ENCODE results near the gene SPINK8. TPM values are rescaled to one million over a fixed set of nuclear protein-coding genes. Genes with fewer than 3 reads are reported as not detected.

SPINK8 gene
- total RNA-seq, 1 experiment from 2014 or later: not detected

DNA sequence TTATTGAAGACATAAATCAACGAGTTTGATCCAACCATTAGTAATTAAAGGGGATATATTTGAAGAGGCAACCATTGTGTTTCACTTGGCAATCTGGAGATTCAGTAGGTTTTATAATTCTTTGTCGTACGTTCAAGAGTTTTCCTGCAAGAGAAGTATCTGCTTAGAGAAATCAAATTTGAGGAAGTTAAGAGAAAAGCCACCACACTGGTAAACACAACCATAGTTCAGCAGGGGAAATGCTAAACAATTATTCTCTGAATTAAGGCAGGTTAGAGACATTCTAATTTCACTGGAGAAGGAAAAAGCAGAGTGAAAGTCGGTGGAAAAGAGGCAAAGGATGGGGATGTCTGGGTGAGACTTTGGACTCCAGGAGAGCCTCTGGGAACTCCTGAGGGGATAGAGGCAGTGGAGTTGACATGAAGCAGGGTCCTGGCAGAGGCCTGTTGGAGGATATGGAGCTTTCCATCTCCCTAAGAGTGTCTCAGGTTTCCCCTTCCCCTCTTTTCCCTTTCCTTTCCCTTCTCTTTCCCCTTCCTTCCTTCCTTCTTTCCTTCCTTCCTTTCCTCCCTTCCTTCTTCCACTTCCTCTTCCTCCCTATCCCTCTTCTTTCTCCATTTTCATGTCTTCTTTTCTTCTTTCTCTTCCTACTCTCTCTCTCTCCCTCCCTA lies 26.5 kb downstream of the SPINK8 start:
- TF ChIP-seq, protein P1, sequence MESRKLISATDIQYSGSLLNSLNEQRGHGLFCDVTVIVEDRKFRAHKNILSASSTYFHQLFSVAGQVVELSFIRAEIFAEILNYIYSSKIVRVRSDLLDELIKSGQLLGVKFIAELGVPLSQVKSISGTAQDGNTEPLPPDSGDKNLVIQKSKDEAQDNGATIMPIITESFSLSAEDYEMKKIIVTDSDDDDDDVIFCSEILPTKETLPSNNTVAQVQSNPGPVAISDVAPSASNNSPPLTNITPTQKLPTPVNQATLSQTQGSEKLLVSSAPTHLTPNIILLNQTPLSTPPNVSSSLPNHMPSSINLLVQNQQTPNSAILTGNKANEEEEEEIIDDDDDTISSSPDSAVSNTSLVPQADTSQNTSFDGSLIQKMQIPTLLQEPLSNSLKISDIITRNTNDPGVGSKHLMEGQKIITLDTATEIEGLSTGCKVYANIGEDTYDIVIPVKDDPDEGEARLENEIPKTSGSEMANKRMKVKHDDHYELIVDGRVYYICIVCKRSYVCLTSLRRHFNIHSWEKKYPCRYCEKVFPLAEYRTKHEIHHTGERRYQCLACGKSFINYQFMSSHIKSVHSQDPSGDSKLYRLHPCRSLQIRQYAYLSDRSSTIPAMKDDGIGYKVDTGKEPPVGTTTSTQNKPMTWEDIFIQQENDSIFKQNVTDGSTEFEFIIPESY (IDR thresholded peaks at IDR 0.05; ENCODE audit: extremely low read depth, insufficient replicate concordance, low read length): no peak
- TF ChIP-seq POLR2A (IDR thresholded peaks at IDR 0.05; ENCODE audit: borderline replicate concordance, extremely low read depth, insufficient read depth, insufficient read length) (no peak), SRF (IDR thresholded peaks at IDR 0.05; ENCODE audit: low read depth) (no peak), YY1 (IDR thresholded peaks at IDR 0.05; ENCODE audit: extremely low read depth, insufficient replicate concordance, low read depth, low read length) (no peak), RAD21 (IDR thresholded peaks at IDR 0.05; ENCODE audit: low read depth) (no peak), CTCF (IDR thresholded peaks at IDR 0.05 in 2 of 3, conservative IDR thresholded peaks at IDR 0.05 in 1 of 3; ENCODE audit: borderline replicate concordance in 1 of 3, insufficient read depth in 1 of 3, low read depth in 2 of 3, low read length in 2 of 3) (no peak), JUND (IDR thresholded peaks at IDR 0.05) (no peak), FOSL1 (IDR thresholded peaks at IDR 0.05; ENCODE audit: low read depth) (no peak), POLR2AphosphoS5 (IDR thresholded peaks at IDR 0.05; ENCODE audit: low read depth, low read length) (no peak), SIN3A (IDR thresholded peaks at IDR 0.05; ENCODE audit: low read depth) (no peak)
- TF ChIP-seq, protein P2, sequence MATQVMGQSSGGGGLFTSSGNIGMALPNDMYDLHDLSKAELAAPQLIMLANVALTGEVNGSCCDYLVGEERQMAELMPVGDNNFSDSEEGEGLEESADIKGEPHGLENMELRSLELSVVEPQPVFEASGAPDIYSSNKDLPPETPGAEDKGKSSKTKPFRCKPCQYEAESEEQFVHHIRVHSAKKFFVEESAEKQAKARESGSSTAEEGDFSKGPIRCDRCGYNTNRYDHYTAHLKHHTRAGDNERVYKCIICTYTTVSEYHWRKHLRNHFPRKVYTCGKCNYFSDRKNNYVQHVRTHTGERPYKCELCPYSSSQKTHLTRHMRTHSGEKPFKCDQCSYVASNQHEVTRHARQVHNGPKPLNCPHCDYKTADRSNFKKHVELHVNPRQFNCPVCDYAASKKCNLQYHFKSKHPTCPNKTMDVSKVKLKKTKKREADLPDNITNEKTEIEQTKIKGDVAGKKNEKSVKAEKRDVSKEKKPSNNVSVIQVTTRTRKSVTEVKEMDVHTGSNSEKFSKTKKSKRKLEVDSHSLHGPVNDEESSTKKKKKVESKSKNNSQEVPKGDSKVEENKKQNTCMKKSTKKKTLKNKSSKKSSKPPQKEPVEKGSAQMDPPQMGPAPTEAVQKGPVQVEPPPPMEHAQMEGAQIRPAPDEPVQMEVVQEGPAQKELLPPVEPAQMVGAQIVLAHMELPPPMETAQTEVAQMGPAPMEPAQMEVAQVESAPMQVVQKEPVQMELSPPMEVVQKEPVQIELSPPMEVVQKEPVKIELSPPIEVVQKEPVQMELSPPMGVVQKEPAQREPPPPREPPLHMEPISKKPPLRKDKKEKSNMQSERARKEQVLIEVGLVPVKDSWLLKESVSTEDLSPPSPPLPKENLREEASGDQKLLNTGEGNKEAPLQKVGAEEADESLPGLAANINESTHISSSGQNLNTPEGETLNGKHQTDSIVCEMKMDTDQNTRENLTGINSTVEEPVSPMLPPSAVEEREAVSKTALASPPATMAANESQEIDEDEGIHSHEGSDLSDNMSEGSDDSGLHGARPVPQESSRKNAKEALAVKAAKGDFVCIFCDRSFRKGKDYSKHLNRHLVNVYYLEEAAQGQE (IDR thresholded peaks at IDR 0.05; ENCODE audit: low read depth): no peak
- Histone ChIP-seq H3K27me3 (ENCODE audit: insufficient read depth, low read length) (0 out of 2 replicates have a peak, but pooled peaks cover 3% of the 10 kb centered on the region), H4K20me1 (ENCODE audit: insufficient read depth) (no peaks in the 10 kb centered on the region), H3K27ac (ENCODE audit: low read depth, low read length) (no peak overlapping the region), H3K36me3 (ENCODE audit: control insufficient read depth in 1 of 2, insufficient read depth in 2 of 2, low read length in 2 of 2) (peaks cover 0 to 8% of the 10 kb centered on the region in 2 experiments; a peak in 1 of 4 replicates), H3K9me3 (ENCODE audit: control insufficient read depth in 1 of 2, insufficient read depth in 1 of 2, low read depth in 1 of 2, low read length in 2 of 2) (no peaks in the 10 kb centered on the region), H3K4me3 (replicated peaks in 1 of 2; ENCODE audit: low read depth in 1 of 2, low read length in 2 of 2) (no peak overlapping the region), H3K79me2 (ENCODE audit: insufficient read depth, low read length) (no peaks in the 10 kb centered on the region; the same call in 1 of the 2 replicates), H3K9me2 (ENCODE audit: insufficient read depth) (no peaks in the 10 kb centered on the region), H3K4me1 (ENCODE audit: control insufficient read depth in 1 of 2, insufficient read depth in 2 of 2, low read length in 2 of 2) (peaks cover 0 to 16% of the 10 kb centered on the region in 2 experiments; a peak in 2 of 4 replicates), H3K9ac (ENCODE audit: low read length) (no peak overlapping the region), H3K4me2 (ENCODE audit: low read length) (no peak overlapping the region), H2AFZ (ENCODE audit: low read depth, low read length, poor library complexity, severe bottlenecking) (no peak overlapping the region)
- ChIA-PET POLR2A (no interaction called here), CTCF (no interaction called here), RAD21 (ENCODE audit: low non-redundant PET in 1 of 2, low total read pairs in 2 of 2, uncharacterized antibody in 2 of 2, unreplicated experiment in 2 of 2) (no interaction called here)
- ATAC-seq (no peak), DNase-seq (ENCODE audit: low read depth, low spot score) (no peak)
- BruUV-seq (replicated peaks): no TSS peak
- intact Hi-C loops (cut with micrococcal nuclease): no loop called here
